MM.1S (cell line): ENCODE results near the gene DNAJC18.

Experiments
- DNase-seq: peaks from one replicate; pipeline ENCODE4 v3.0.0-alpha.2; 2015
- H2AFZ ChIP-seq: fragments of 300-600 bp; sonication (generic); 2 replicates; pipeline ENCODE4 v1.6.0; 2016; ENCODE audit warnings: antibody characterized with exemption, low read length
- H3F3A ChIP-seq: fragments of 300-600 bp; sonication (generic); 2 replicates; pipeline ENCODE4 v1.6.1; 2016; ENCODE audit warnings: mild to moderate bottlenecking, antibody characterized with exemption, low read length, moderate library complexity, mixed read lengths; ENCODE audit not compliant: insufficient read depth
- H3K27ac ChIP-seq: fragments of 300-600 bp; sonication (generic); 2 replicates; pipeline ENCODE4 v1.5.1; 2016; ENCODE audit warnings: mild to moderate bottlenecking, low read length
- H3K27me3 ChIP-seq: fragments of 300-600 bp; sonication (generic); replicated peaks from 2 replicates; pipeline ENCODE4 v1.6.0; 2016; ENCODE audit warnings: low read length; ENCODE audit not compliant: insufficient read depth
- H3K36me3 ChIP-seq: fragments of 300-600 bp; sonication (generic); replicated peaks from 2 replicates; pipeline ENCODE4 v1.6.1; 2016; ENCODE audit warnings: mild to moderate bottlenecking, low read length, mixed read lengths; ENCODE audit not compliant: insufficient read depth
- H3K4me1 ChIP-seq: fragments of 300-600 bp; sonication (generic); 2 replicates; pipeline ENCODE4 v1.6.1; 2016; ENCODE audit warnings: low read length, mixed read lengths
- H3K4me2 ChIP-seq: fragments of 300-600 bp; sonication (generic); 2 replicates; pipeline ENCODE4 v1.6.0; 2016; ENCODE audit warnings: low read depth, low read length
- H3K4me3 ChIP-seq: fragments of 300-600 bp; sonication (generic); 2 replicates; pipeline ENCODE4 v1.5.1; 2016; ENCODE audit warnings: low read length, mixed read lengths
- H3K79me2 ChIP-seq: fragments of 300-600 bp; sonication (generic); 2 replicates; pipeline ENCODE4 v1.6.1; 2016; ENCODE audit warnings: mixed run types, low read length, mixed read lengths
- H3K9ac ChIP-seq: fragments of 300-600 bp; sonication (generic); 2 replicates; pipeline ENCODE4 v1.6.1; 2016; ENCODE audit warnings: low read length, mixed read lengths
- H3K9me2 ChIP-seq: fragments of 300-600 bp; sonication (generic); replicated peaks from 2 replicates; pipeline ENCODE4 v1.6.1; 2016; ENCODE audit warnings: mild to moderate bottlenecking, low read length, mixed read lengths; ENCODE audit not compliant: insufficient read depth
- H3K9me3 ChIP-seq: fragments of 300-600 bp; sonication (generic); replicated peaks from 2 replicates; pipeline ENCODE4 v1.6.1; 2016; ENCODE audit warnings: mild to moderate bottlenecking, low read length, mixed read lengths; ENCODE audit not compliant: insufficient read depth
- H4K20me1 ChIP-seq: fragments of 300-600 bp; sonication (generic); 2 replicates; pipeline ENCODE4 v1.6.1; 2016; ENCODE audit warnings: mild to moderate bottlenecking, low read length, moderate library complexity, mixed read lengths; ENCODE audit not compliant: insufficient read depth
- EZH2 ChIP-seq: fragments of 300-600 bp; sonication (generic); optimal IDR thresholded peaks from 2 replicates; pipeline ENCODE3; 2017; ENCODE audit warnings: low read depth, mild to moderate bottlenecking, antibody characterized with exemption, low read length, mixed read lengths
- EZH2phosphoT487 ChIP-seq: fragments of 300-600 bp; sonication (generic); IDR thresholded peaks from 2 replicates; pipeline ENCODE4 v1.6.1; 2018; ENCODE audit warnings: antibody characterized with exemption, low read length
- TF ChIP-seq, protein P1 (sequence below): fragments of 300-600 bp; sonication (generic); IDR thresholded peaks from 2 replicates; pipeline ENCODE4 v1.5.1; 2016; ENCODE audit warnings: antibody characterized with exemption, low read length, mixed read lengths

DNAJC18 gene

DNA sequence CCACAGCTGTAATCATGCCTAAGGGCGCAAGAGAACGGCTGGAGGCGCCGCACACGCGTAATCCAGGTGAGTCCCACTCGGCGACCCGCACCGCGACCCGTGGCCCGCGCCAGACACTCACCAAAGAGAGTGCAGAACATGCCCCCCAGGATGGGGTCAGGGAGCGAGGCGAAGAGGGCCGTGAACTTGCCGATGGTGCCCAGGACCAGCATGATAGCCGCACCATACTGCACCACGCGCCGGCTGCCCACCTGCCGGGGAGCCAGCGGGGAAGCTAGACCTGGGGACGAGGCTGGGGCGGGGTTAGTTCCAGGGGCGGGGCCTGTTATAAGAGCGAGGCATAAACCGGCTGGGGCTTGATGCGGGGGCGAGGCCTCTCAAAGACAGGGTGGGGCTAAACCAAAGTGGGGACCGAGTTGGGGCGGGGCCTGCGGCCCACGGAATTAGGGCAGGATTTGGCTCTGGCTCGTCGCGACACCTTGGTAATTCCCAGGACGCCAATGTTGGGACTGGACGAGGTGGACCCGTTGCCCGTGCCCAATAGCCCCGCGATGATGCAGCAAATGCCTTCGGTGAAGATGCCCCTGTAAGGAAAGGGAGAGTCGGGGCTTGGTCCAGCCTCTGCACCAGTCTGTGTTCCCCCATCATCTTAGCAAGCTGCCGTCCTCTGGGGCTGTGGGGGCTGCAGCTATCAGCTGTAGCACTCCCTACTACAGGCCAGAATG is 61.1 kb downstream of the DNAJC18 start:
- no peaks in the 10 kb centered on the region for H3K79me2 ChIP-seq
- no peak overlapping the region for H3K9ac ChIP-seq
- H3K9me2 ChIP-seq = no peaks in the 10 kb centered on the region
- no peak for DNase-seq
- no peaks in the 10 kb centered on the region for H3K9me3 ChIP-seq
- H3K36me3 ChIP-seq = no peaks in the 10 kb centered on the region
- H3F3A ChIP-seq = peaks cover 7% of the 10 kb centered on the region; the same call in 1 of the 2 replicates
- no peaks in the 10 kb centered on the region for H3K4me1 ChIP-seq
- H3K4me3 ChIP-seq = no peak overlapping the region
- TF ChIP-seq EZH2phosphoT487 (no peak), EZH2 (no peak)
- TF ChIP-seq, protein P1, sequence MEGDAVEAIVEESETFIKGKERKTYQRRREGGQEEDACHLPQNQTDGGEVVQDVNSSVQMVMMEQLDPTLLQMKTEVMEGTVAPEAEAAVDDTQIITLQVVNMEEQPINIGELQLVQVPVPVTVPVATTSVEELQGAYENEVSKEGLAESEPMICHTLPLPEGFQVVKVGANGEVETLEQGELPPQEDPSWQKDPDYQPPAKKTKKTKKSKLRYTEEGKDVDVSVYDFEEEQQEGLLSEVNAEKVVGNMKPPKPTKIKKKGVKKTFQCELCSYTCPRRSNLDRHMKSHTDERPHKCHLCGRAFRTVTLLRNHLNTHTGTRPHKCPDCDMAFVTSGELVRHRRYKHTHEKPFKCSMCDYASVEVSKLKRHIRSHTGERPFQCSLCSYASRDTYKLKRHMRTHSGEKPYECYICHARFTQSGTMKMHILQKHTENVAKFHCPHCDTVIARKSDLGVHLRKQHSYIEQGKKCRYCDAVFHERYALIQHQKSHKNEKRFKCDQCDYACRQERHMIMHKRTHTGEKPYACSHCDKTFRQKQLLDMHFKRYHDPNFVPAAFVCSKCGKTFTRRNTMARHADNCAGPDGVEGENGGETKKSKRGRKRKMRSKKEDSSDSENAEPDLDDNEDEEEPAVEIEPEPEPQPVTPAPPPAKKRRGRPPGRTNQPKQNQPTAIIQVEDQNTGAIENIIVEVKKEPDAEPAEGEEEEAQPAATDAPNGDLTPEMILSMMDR = no peak
- no peak overlapping the region for H3K27ac ChIP-seq
- no peak overlapping the region for H2AFZ ChIP-seq
- no peak overlapping the region for H3K4me2 ChIP-seq
- no peaks in the 10 kb centered on the region for H4K20me1 ChIP-seq
- H3K27me3 ChIP-seq = no peaks in the 10 kb centered on the region

DNA sequence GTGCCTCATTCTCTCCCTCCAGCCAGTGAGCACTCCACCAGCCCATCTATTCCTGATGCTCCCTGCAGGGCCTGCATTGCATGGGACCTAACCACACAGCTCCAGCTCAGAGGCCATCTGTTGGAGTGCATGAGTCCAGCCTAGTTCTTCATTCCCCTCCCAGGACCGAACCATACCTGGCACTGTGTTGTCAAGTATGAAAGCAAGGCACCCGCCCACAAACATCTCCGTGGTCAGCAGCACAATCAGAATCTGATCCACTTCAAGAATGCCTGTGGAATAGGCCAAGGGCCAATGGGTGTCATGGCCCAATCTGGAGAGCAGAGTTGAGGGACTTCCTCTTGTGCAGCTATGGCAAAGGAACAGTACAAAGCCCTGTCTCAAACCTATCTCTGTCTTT is 62.1 kb downstream of the DNAJC18 start:
- H4K20me1 ChIP-seq = no peaks in the 10 kb centered on the region
- H3K4me3 ChIP-seq = no peak overlapping the region
- H2AFZ ChIP-seq = no peak overlapping the region
- H3K9ac ChIP-seq = no peak overlapping the region
- no peaks in the 10 kb centered on the region for H3F3A ChIP-seq
- no peaks in the 10 kb centered on the region for H3K79me2 ChIP-seq
- no peak for DNase-seq
- H3K9me2 ChIP-seq = no peaks in the 10 kb centered on the region
- H3K27ac ChIP-seq = no peak overlapping the region
- TF ChIP-seq EZH2 (no peak), EZH2phosphoT487 (no peak)
- TF ChIP-seq, protein P1 = no peak
- no peak overlapping the region for H3K4me2 ChIP-seq
- H3K9me3 ChIP-seq = no peaks in the 10 kb centered on the region
- no peaks in the 10 kb centered on the region for H3K4me1 ChIP-seq
- no peaks in the 10 kb centered on the region for H3K36me3 ChIP-seq
- H3K27me3 ChIP-seq = no peaks in the 10 kb centered on the region

DNA sequence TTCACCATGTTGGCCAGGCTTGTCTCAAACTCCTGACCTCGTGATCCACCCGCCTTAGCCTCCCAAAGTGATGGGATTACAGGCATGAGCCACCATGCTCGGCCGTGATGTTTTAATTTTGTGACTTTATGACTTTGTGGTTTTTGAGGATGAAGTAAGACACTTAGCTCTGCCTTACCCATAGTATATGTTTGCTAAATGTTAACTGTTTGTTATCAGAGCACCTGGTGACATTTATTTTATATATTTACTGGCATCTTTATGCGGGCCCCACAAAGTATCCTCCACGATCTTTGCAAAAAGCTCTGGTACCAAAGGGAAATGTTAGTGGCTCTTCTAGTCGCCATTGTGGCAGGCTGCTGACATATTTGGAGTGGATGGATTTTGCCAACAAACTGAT is 63.0 kb downstream of the DNAJC18 start:
- H3K27ac ChIP-seq = no peak overlapping the region
- H3K4me1 ChIP-seq = no peaks in the 10 kb centered on the region

More for the DNA sequence above, 63.0 kb downstream of the DNAJC18 start:
- Histone ChIP-seq H3F3A (no peaks in the 10 kb centered on the region), H2AFZ (no peak overlapping the region), H3K79me2 (no peaks in the 10 kb centered on the region), H3K9ac (no peak overlapping the region), H4K20me1 (no peaks in the 10 kb centered on the region), H3K9me3 (no peaks in the 10 kb centered on the region), H3K9me2 (no peaks in the 10 kb centered on the region), H3K27me3 (no peaks in the 10 kb centered on the region), H3K4me3 (no peak overlapping the region), H3K36me3 (no peaks in the 10 kb centered on the region), H3K4me2 (no peak overlapping the region)
- TF ChIP-seq EZH2 (no peak), EZH2phosphoT487 (no peak)
- TF ChIP-seq, protein P1 = no peak
- DNase-seq = no peak
